ENCODE data around the gene SSUH2. TPM values are rescaled to one million over a fixed set of nuclear protein-coding genes. Genes with fewer than 3 reads are reported as not detected.

Gene SSUH2
- total RNA-seq, 4 donors from 2014 or later, result 0.15 to 0.33 TPM; not detected in 2

DNA sequence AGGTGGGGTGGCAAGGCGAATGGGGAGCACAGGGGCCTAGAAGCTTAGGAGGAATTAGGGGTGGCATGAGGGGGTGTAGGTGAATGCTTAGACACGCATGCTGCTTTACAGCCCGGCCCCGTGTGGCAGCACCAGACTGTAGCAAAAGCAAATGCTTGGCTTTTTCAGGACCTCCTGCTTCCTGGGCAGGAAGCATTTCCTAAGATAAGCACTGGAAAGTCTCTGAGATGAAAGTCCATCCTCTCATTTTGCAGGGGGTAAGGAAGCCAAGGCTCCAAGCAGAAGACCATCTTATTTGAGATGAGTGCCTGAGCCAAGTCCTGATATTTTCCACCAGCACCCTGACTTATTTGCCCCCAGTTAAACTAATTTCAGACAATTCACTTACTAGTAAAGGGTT lies 12.9 kb downstream of the SSUH2 start:
- Histone ChIP-seq H3K27ac (no peak overlapping the region), H3K4me1 (peaks cover 8 to 9% of the 10 kb centered on the region in 2 donors), H3K27me3 (no peaks in the 10 kb centered on the region), H3K36me3 (no peaks in the 10 kb centered on the region), H3K9me3 (peaks cover 0 to 4% (median 0%) of the 10 kb centered on the region in 3 donors), H3K4me3 (no peak overlapping the region)
- intact Hi-C loops (cut with DNase I; ENCODE audit: low total_unique reads) (no loop called here), in situ Hi-C loops (cut with MboI; ENCODE audit: low sequenced_read_pairs in 4 of 4) (no loop called here)
- DNase-seq, result no peak
- ATAC-seq, result no peak
- no peak for TF ChIP-seq POLR2A (IDR thresholded peaks at IDR 0.05)

- in situ Hi-C loops (cut with MboI; ENCODE audit: low sequenced_read_pairs in 4 of 4) (no loop called here), intact Hi-C loops (cut with DNase I; ENCODE audit: low total_unique reads) (no loop called here)
- ATAC-seq, result peak; percentile 85 to 94
- H3K9me3 ChIP-seq, result no peaks in the 10 kb centered on the region
- H3K27me3 ChIP-seq, result no peaks in the 10 kb centered on the region
- no peaks in the 10 kb centered on the region for H3K36me3 ChIP-seq
- DNase-seq, result peak; percentile 81 to 91
- H3K4me3 ChIP-seq, result no peak overlapping the region
- peak overlapping the region; percentile 19 to 60 (median 52) for H3K27ac ChIP-seq
- no peak for TF ChIP-seq POLR2A (IDR thresholded peaks at IDR 0.05)
- TF ChIP-seq, protein P1, sequence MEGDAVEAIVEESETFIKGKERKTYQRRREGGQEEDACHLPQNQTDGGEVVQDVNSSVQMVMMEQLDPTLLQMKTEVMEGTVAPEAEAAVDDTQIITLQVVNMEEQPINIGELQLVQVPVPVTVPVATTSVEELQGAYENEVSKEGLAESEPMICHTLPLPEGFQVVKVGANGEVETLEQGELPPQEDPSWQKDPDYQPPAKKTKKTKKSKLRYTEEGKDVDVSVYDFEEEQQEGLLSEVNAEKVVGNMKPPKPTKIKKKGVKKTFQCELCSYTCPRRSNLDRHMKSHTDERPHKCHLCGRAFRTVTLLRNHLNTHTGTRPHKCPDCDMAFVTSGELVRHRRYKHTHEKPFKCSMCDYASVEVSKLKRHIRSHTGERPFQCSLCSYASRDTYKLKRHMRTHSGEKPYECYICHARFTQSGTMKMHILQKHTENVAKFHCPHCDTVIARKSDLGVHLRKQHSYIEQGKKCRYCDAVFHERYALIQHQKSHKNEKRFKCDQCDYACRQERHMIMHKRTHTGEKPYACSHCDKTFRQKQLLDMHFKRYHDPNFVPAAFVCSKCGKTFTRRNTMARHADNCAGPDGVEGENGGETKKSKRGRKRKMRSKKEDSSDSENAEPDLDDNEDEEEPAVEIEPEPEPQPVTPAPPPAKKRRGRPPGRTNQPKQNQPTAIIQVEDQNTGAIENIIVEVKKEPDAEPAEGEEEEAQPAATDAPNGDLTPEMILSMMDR (IDR thresholded peaks at IDR 0.05 in 4 of 5, conservative IDR thresholded peaks at IDR 0.05 in 1 of 5), result no peak
- peaks cover 8 to 9% of the 10 kb centered on the region in 2 donors for H3K4me1 ChIP-seq
Measured at GRCh38 chr3:8629151-8630021, 15.2 kb downstream of the SSUH2 start.

DNA sequence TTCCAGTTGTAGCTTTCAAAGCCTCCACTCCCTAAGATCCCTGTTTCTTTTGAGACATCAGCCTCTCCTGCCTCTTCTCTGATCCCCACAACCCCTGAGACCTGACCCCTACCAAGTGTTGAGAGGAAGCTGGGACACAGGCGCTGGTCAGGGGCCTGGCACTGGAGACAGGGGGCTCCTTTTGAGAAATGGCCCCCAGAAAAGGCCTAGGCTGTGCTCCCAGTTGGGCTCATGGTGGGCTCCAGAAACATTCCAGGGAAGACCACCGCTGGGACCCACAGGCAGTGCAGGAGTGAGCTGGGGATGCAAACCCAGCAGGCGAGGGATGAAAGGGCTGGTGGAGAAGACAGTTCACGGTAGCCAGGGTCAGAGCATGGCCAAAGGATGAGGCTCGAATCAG lies 16.6 kb downstream of the SSUH2 start:
- H3K36me3 ChIP-seq, result no peaks in the 10 kb centered on the region
- ATAC-seq, result no peak
- DNase-seq, result no peak
- H3K27me3 ChIP-seq, result no peaks in the 10 kb centered on the region
- no peaks in the 10 kb centered on the region for H3K9me3 ChIP-seq
- peaks cover 13 to 14% of the 10 kb centered on the region in 2 donors for H3K4me1 ChIP-seq
- H3K27ac ChIP-seq, result no peak overlapping the region
- intact Hi-C loops (cut with DNase I; ENCODE audit: low total_unique reads), result no loop called here
- H3K4me3 ChIP-seq, result no peak overlapping the region
- TF ChIP-seq POLR2A (IDR thresholded peaks at IDR 0.05), result no peak
- TF ChIP-seq, protein P1 (IDR thresholded peaks at IDR 0.05 in 4 of 5, conservative IDR thresholded peaks at IDR 0.05 in 1 of 5), result no peak
- in situ Hi-C loops (cut with MboI; ENCODE audit: low sequenced_read_pairs in 4 of 4), result no loop called here

DNA sequence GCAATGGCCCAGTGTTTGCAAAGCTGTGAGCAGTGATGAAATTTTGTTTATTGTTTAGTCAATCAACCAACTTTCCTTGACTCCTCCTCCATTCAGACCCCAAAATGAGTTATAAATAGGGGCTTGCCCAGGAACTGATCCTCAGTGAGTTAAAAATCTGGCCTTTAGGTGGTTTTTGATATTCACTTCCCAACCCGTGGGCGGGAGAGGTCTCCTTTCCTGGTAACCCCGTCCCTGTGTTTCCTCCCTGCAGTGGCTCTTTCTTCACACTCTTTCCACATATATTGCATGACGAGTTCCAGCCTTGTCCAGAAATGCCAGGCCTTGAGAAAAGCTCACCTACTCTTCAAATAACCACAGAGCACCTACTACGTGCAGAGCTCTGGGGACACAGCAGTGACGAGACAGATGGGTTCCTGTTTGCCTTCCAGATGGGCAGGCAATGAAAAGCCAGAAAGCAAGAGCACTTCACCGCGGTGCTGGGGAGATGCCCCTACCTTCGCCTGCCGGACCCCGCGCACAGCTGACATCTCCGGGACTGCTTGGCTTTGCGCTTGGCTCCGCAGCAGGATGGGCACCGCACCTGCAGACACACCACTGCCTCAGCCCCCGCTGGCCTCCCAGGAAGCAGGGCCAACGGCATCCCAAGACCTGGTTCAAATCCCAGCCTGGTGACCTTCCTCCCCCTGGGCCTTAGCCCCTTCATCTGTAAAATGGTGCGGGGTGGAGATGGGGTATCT lies 17.2 kb downstream of the SSUH2 start:
- TF ChIP-seq, protein P1 (IDR thresholded peaks at IDR 0.05 in 4 of 5, conservative IDR thresholded peaks at IDR 0.05 in 1 of 5), result no peak
- no peak for TF ChIP-seq POLR2A (IDR thresholded peaks at IDR 0.05)
- no peak overlapping the region for H3K27ac ChIP-seq
- DNase-seq (no peak), ATAC-seq (no peak)
- no peak overlapping the region for H3K4me3 ChIP-seq
- H3K27me3 ChIP-seq, result no peaks in the 10 kb centered on the region
- peaks cover 19 to 20% of the 10 kb centered on the region in 2 donors for H3K4me1 ChIP-seq
- H3K9me3 ChIP-seq, result no peaks in the 10 kb centered on the region
- in situ Hi-C loops (cut with MboI; ENCODE audit: low sequenced_read_pairs in 4 of 4) (no loop called here), intact Hi-C loops (cut with DNase I; ENCODE audit: low total_unique reads) (no loop called here)
- no peaks in the 10 kb centered on the region for H3K36me3 ChIP-seq

DNA sequence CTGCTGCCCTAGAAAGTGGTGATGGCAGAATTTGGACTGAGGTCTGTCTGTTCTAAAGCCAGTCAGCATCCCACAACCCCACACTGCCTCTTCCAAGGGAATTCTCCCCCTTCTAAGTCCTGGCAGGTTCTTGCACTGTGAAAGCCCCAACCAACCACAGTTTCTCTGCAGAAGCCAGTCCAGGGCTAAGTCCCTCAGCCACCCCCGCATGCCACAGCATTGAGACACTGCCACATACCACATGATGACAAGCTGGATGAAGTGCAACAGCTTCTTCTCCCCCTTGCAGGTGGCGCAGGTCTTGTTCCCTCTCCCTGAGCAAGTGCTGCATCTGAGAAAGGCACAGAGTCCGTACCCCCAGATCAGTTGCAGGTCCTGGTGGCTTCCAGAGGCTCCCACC lies 18.6 kb downstream of the SSUH2 start:
- no peak for TF ChIP-seq POLR2A (IDR thresholded peaks at IDR 0.05)
- TF ChIP-seq, protein P1 (IDR thresholded peaks at IDR 0.05 in 4 of 5, conservative IDR thresholded peaks at IDR 0.05 in 1 of 5), result no peak
- H3K36me3 ChIP-seq, result no peaks in the 10 kb centered on the region
- intact Hi-C loops (cut with DNase I; ENCODE audit: low total_unique reads) (no loop called here), in situ Hi-C loops (cut with MboI; ENCODE audit: low sequenced_read_pairs in 4 of 4) (no loop called here)
- no peaks in the 10 kb centered on the region for H3K27me3 ChIP-seq
- H3K27ac ChIP-seq, result no peak overlapping the region
- peaks cover 19 to 21% of the 10 kb centered on the region in 2 donors for H3K4me1 ChIP-seq
- no peak for ATAC-seq
- DNase-seq, result no peak
- no peaks in the 10 kb centered on the region for H3K9me3 ChIP-seq
- no peak overlapping the region for H3K4me3 ChIP-seq

All from gastrocnemius medialis (tissue), 4 donors.